ENCODE data around the gene RAB3C. TPM values are rescaled to one million over a fixed set of nuclear protein-coding genes. Genes with fewer than 3 reads are reported as not detected.
"Not testable (repeated sequence)": the region's sequence is repeated elsewhere in the genome, so short reads cannot be mapped to it uniquely, and the experiment has no call there.

The RAB3C gene, protein sequence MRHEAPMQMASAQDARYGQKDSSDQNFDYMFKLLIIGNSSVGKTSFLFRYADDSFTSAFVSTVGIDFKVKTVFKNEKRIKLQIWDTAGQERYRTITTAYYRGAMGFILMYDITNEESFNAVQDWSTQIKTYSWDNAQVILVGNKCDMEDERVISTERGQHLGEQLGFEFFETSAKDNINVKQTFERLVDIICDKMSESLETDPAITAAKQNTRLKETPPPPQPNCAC
- not detected in 2 replicates for total RNA-seq (2014; rRNA removed; shearing (Covaris generic))

DNA sequence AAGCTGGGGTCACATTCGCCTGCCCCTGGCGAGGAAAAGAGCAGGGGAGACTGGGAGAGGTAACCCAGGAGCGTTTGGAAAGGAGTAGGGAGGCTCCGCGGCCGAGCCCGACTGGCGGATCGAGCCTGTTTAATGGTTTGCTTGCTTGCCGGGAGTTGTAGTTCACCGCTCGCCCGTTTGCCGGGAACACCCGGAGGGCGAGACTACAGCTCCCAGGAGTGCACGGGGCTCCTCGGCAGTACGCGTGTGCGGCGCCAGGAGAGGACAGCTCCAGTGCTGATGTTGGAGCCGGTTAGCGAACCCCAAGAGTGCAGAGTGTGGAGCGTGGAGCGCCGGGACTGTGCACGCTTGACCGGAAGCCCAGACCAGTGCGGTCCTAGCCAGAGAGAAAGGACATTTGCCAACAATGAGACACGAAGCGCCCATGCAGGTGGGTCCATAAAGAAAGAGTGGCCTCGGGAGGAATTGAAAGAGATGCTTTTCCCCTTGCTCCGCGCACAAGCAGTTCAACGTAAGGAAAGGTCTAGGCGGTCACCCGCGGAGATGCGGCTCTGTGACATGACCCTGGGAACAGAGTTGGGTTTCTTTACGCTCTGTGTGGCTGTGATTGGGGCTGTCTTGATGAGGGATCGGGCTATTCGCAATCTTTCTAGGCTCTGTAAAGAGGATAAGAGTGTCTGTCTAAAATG lies at the start of gene RAB3C:
Gene RAB3C (plus strand): TSS at position 273 of the 689 bp plus-strand sequence. CDS start 134 bp downstream, at position 407.
- no peaks in the 10 kb centered on the region for H3K9me3 ChIP-seq (replicated peaks)
- no peak within 1 kb of the TSS for H3K4me3 ChIP-seq
- H3K27ac ChIP-seq = no peak within 1 kb of the TSS
- no peaks in the 10 kb centered on the region for H3K4me1 ChIP-seq
- no peaks in the 10 kb centered on the region for H3K36me3 ChIP-seq
- H3K27me3 ChIP-seq = no peaks in the 10 kb centered on the region
- no peak for DNase-seq

GRCh38 chr5:58541935-58542334 lies 40.9 kb upstream of the RAB3C start:
- H3K4me1 ChIP-seq; H3K9me3 ChIP-seq (replicated peaks); H3K4me3 ChIP-seq; H3K27ac ChIP-seq; H3K27me3 ChIP-seq; H3K36me3 ChIP-seq; DNase-seq: not testable (repeated sequence)

GRCh38 chr5:58542709-58543108 lies 40.2 kb upstream of the RAB3C start:
- H3K27me3 ChIP-seq = no peaks in the 10 kb centered on the region
- no peaks in the 10 kb centered on the region for H3K9me3 ChIP-seq (replicated peaks)

DNA sequence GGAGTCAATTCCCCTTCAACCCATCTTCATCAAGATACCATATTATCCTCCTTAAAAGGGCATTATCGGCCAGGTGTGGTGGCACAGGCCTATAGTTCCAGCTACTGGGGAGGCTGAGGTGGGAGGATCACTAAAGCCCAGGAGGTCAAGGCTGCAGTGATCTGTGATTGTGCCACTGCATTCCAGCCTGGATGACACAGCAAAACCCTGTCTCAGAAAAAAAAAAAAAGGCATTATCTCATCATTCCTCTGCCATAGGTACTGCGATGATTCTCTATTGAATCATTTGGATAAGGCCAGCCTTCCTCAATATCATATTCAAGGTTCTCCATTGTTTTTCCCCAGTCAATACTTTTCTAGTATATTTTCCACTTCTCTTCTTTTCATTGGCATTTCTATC lies 39.2 kb upstream of the RAB3C start:
- H3K27ac ChIP-seq = no peak overlapping the region
- H3K4me3 ChIP-seq = no peak overlapping the region
- H3K9me3 ChIP-seq (replicated peaks) = no peaks in the 10 kb centered on the region
- H3K4me1 ChIP-seq = no peaks in the 10 kb centered on the region
- no peaks in the 10 kb centered on the region for H3K36me3 ChIP-seq
- DNase-seq = no peak
- H3K27me3 ChIP-seq = no peaks in the 10 kb centered on the region

More at GRCh38 chr5:58542709-58543108, 40.2 kb upstream of the RAB3C start:
- no peak overlapping the region for H3K4me3 ChIP-seq
- no peaks in the 10 kb centered on the region for H3K4me1 ChIP-seq
- no peaks in the 10 kb centered on the region for H3K36me3 ChIP-seq
- no peak for DNase-seq
- H3K27ac ChIP-seq = no peak overlapping the region

- no peaks in the 10 kb centered on the region for H3K27me3 ChIP-seq
- no peaks in the 10 kb centered on the region for H3K4me1 ChIP-seq
- DNase-seq = no peak
- H3K9me3 ChIP-seq (replicated peaks) = no peaks in the 10 kb centered on the region
- no peaks in the 10 kb centered on the region for H3K36me3 ChIP-seq
- no peak overlapping the region for H3K4me3 ChIP-seq
- H3K27ac ChIP-seq = no peak overlapping the region
These were observed 38.7 kb upstream of the RAB3C start for GRCh38 chr5:58544195-58544594.

DNA sequence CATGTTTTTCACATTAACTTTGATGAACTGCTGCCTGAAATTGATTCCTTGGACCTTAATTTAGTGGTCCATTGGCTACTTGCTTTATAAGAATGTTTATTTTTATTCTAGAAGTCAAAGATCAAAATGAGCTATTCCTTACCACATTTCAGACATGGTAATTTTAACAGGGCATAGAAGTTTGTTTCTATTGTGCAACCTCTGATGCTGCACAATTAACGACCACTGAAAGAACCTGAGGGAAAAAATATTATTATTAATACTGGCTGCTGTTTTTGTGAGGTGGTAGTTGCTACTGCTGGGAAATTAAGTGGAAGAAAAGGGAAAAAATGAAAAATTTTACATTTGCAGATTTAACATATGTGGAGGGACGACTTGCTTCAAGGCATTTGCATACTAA lies 37.9 kb upstream of the RAB3C start:
- DNase-seq = no peak
- H3K27me3 ChIP-seq = no peaks in the 10 kb centered on the region
- H3K4me1 ChIP-seq = no peaks in the 10 kb centered on the region
- no peak overlapping the region for H3K4me3 ChIP-seq
- no peaks in the 10 kb centered on the region for H3K36me3 ChIP-seq
- H3K9me3 ChIP-seq (replicated peaks) = no peaks in the 10 kb centered on the region
- H3K27ac ChIP-seq = no peak overlapping the region

DNA sequence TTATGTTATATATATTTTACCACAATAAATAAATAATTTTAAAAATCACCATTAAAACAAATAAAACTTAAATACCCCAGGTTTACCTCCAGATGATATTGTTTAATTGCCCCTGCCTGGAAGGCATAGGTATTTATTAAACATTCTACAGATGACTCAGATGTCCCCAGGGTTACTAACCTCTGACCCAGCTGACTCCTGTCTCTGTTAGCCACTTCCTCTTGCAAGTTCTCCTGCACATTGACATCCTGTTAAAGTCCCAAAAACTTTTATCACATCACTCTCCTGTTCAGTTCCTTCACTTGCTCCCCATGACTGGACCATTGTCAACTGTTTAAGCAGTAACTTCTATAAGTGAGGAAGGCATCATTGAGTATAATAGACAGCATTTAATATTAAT lies 37.0 kb upstream of the RAB3C start:
- DNase-seq = no peak
- H3K9me3 ChIP-seq (replicated peaks) = no peaks in the 10 kb centered on the region
- no peaks in the 10 kb centered on the region for H3K27me3 ChIP-seq
- no peak overlapping the region for H3K4me3 ChIP-seq
- no peak overlapping the region for H3K27ac ChIP-seq
- H3K4me1 ChIP-seq = no peaks in the 10 kb centered on the region
- no peaks in the 10 kb centered on the region for H3K36me3 ChIP-seq

DNA sequence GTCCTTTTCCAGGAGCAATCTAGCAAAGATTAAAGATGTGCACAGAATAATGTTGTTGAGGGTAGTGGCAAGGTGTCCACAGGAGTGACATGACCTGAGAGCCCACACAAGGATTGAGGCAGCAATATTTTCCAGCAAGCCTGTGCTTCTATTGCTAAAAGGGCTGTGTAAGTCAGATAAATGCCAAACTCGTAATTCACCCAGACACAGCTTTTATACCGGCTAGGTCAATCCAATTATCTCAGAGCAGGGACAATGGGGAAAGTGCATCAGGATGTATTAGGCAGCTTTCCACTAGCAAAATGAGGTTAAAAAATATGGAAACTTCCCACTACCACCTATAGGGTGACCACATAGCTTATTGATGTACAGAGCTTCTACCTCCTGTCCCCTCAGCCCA lies 34.8 kb upstream of the RAB3C start:
- H3K4me3 ChIP-seq = no peak overlapping the region

GRCh38 chr5:58551492-58551891 lies 31.4 kb upstream of the RAB3C start:
- Histone ChIP-seq H3K36me3 (no peaks in the 10 kb centered on the region), H3K27ac (no peak overlapping the region)

More for the DNA sequence above, 34.8 kb upstream of the RAB3C start:
- no peaks in the 10 kb centered on the region for H3K27me3 ChIP-seq
- H3K27ac ChIP-seq = no peak overlapping the region
- H3K36me3 ChIP-seq = no peaks in the 10 kb centered on the region
- H3K9me3 ChIP-seq (replicated peaks) = no peaks in the 10 kb centered on the region
- no peak for DNase-seq
- H3K4me1 ChIP-seq = no peaks in the 10 kb centered on the region

GRCh38 chr5:58557665-58558338 lies 25.1 kb upstream of the RAB3C start:
- H3K4me1 ChIP-seq; DNase-seq; H3K36me3 ChIP-seq; H3K4me3 ChIP-seq; H3K27ac ChIP-seq; H3K9me3 ChIP-seq (replicated peaks); H3K27me3 ChIP-seq: not testable (repeated sequence)

More at GRCh38 chr5:58551492-58551891, 31.4 kb upstream of the RAB3C start:
- no peaks in the 10 kb centered on the region for H3K4me1 ChIP-seq
- H3K27me3 ChIP-seq = no peaks in the 10 kb centered on the region
- H3K4me3 ChIP-seq = no peak overlapping the region
- DNase-seq = no peak
- no peaks in the 10 kb centered on the region for H3K9me3 ChIP-seq (replicated peaks)

- H3K4me1 ChIP-seq; H3K36me3 ChIP-seq; H3K4me3 ChIP-seq; DNase-seq; H3K27ac ChIP-seq; H3K9me3 ChIP-seq (replicated peaks); H3K27me3 ChIP-seq: not testable (repeated sequence)
These were observed 19.7 kb upstream of the RAB3C start for GRCh38 chr5:58563016-58563700.

DNA sequence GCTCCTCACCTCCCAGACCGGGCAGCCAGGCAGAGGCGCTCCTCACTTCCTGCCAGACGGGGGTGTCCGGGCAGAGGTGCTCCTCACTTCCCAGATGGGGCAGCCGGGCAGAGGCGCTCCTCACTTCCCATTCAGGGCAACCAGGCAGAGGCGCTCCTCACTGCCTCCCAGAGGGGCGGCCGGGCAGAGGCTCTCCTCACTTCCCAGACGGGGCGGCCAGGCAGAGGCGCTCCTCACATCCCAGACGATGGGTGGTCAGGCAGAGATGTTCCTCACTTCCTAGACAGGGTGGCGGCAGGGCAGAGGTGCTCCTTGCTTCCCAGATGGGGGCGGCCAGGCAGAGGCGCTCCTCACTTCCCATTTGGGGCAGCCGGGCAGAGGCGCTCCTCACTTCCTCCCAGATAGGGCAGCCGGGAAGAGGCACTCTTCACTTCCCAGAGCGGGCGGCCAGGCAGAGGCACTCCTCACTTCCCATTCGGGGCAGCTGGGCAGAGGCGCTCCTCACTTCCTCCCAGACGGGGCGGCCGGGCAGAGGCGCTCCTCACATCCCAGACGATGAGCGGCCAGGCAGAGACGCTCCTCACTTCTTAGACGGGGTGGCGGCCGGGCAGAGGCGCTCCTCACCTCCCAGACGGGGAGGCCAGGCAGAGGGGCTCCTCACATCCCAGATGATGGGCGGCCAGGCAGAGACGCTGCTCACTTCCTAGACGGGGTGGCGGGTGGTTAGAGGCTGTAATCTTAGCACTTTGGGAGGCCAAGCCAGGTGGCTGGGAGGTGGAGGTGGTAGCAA lies 18.6 kb upstream of the RAB3C start:
- H3K4me3 ChIP-seq; H3K27me3 ChIP-seq; DNase-seq; H3K36me3 ChIP-seq; H3K27ac ChIP-seq; H3K9me3 ChIP-seq (replicated peaks); H3K4me1 ChIP-seq: not testable (repeated sequence)

GRCh38 chr5:58565033-58565432 lies 17.8 kb upstream of the RAB3C start:
- Histone ChIP-seq H3K4me1 (no peaks in the 10 kb centered on the region), H3K27ac (no peak overlapping the region), H3K9me3 (replicated peaks) (no peaks in the 10 kb centered on the region), H3K36me3 (no peaks in the 10 kb centered on the region), H3K4me3 (no peak overlapping the region), H3K27me3 (no peaks in the 10 kb centered on the region)
- no peak for DNase-seq

GRCh38 chr5:58571501-58571900 lies 11.4 kb upstream of the RAB3C start:
- DNase-seq = no peak
- H3K27me3 ChIP-seq = no peaks in the 10 kb centered on the region
- H3K36me3 ChIP-seq = no peaks in the 10 kb centered on the region
- no peaks in the 10 kb centered on the region for H3K4me1 ChIP-seq
- H3K9me3 ChIP-seq (replicated peaks) = no peaks in the 10 kb centered on the region
- H3K27ac ChIP-seq = no peak overlapping the region
- H3K4me3 ChIP-seq = no peak overlapping the region

Data from SJCRH30 (cell line).